Pancreas (tissue), 10 donors: Measurements from ENCODE around the gene RPF1. TPM values are rescaled to one million over a fixed set of nuclear protein-coding genes. Genes with fewer than 3 reads are reported as not detected.

Experiments
- ATAC-seq, 4 donors: fragments of 200-7000 bp; cut with Tn5 transposase; one replicate each; pipeline versions ENCODE4 v1.8.0 to v1.9.1; 2020; ENCODE audit warnings: mild to moderate bottlenecking in 4 of 4, moderate library complexity in 4 of 4
- DNase-seq, 6 donors: peaks; one replicate each; pipeline ENCODE4 v3.0.0-alpha.2; 2020
- FAIRE-seq: peaks from 2 replicates; lab custom pipeline; 2012; peaks lifted over from hg19 to GRCh38; lab: Jason Lieb, UNC
- H3K27ac ChIP-seq, 4 donors: fragments of 200-600 bp; sonication (generic); 1 replicate in 3 of 4; 2 replicates in 1 of 4; pipeline versions ENCODE4 v1.5.0 to v1.8.0; 2020
- H3K27me3 ChIP-seq, 4 donors: fragments of 200-600 bp; one replicate each; pipeline ENCODE4 v1.8.0; 2021
- H3K36me3 ChIP-seq, 3 donors: fragments of 200-600 bp; sonication (generic) in 1 of 3; one replicate each; pipeline versions ENCODE4 v1.5.0 to v1.8.0; 2020 to 2021
- H3K4me1 ChIP-seq, 3 donors: fragments of 200-600 bp; one replicate each; pipeline ENCODE4 v1.8.0; 2021
- H3K4me3 ChIP-seq, 4 donors: fragments of 200-600 bp; sonication (generic) in 2 of 4; one replicate each; pipeline versions ENCODE4 v1.5.0 to v1.8.0; 2020 to 2021
- H3K9me3 ChIP-seq, 4 donors: fragments of 200-600 bp; one replicate each; pipeline ENCODE4 v1.8.0; 2021
- WGBS, 2 donors: extraction: QIAGEN DNeasy Blood & Tissue Kit; methylation state at CpG; one replicate each; pipeline ENCODE4 v1.1.7; 2013; 5-methylcytosine and 5-hydroxymethylcytosine counted together
- intact Hi-C, 3 donors: fragments of 100-400 bp; cut with DNase I; formaldehyde crosslinking; loops; one replicate each; pipeline versions ENCODE4 v1.11.1 to v1.14.2; 2022
- polyA plus RNA-seq, 2 donors: library from polyadenylated mRNA; stranded (reverse); fragments of 200-250 nt; gene quantifications; one replicate each; pipeline ENCODE4 v1.2.3, GENCODE V29; 2013
- total RNA-seq, 6 donors: library from RNA; stranded (reverse); fragmentation: NEBNext Ultra II Directional in 4 of 6; extraction: Animal tissue kit (Norgen Biotek cat#: 25700) in 4 of 6; gene quantifications; one replicate each; pipeline versions ENCODE4 v1.2.1 to v1.2.4, GENCODE V29; 2021 to 2023
- TF ChIP-seq, protein P1 (sequence below), 4 donors: fragments of 200-600 bp; sonication (generic) in 3 of 4; IDR thresholded peaks; one replicate each; pipeline versions ENCODE4 v1.5.0 to v1.8.0; 2021; ENCODE audit warnings: antibody characterized with exemption in 4 of 4
- donor health status: healthy with polysubstance abuse.
- donor health status: DM: no; HTN: no; CAD: no; lungs with moderate emphysema.
- donor health status: DM: no; HTN: no; CAD: no.
- donor health status: control.
- donor health status: control.
- donor health status: Bipolar disorder and iron deficiency.
- donor health status: DM: yes; HTN: yes; CAD: no.
- donor health status: DM: no; HTN: no; CAD: no.
- donor health status: DM: no; HTN: no; CAD: no.
- donor health status: DM: yes; HTN: yes; CAD: no.

RPF1 gene
- total and polyA plus RNA-seq, 8 donors, result 7.2 to 23.3 (median 11.0) TPM

DNA sequence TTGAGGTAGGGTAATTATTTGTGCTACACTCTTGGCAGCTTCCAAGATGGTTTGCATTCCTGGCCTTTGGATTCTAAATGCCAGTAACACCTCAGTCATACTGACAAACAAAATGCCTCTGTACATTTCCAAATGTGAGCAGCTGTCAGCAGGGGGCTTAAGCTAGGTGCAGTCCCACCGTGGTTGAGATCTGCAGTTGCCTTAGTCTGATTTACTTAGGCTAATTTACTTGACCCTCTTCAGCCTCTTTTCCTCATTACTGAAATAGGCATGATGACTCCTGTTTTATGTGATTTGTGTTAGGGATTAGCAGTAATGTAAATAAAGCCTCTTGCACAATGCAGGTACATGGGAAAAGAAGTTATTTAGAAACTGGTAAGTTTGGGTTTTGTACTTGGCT lies 13.7 kb downstream of the RPF1 start:
- no peak for FAIRE-seq
- peaks cover 0 to 35% (median 0%) of the 10 kb centered on the region in 3 donors for H3K36me3 ChIP-seq
- TF ChIP-seq, protein P1, sequence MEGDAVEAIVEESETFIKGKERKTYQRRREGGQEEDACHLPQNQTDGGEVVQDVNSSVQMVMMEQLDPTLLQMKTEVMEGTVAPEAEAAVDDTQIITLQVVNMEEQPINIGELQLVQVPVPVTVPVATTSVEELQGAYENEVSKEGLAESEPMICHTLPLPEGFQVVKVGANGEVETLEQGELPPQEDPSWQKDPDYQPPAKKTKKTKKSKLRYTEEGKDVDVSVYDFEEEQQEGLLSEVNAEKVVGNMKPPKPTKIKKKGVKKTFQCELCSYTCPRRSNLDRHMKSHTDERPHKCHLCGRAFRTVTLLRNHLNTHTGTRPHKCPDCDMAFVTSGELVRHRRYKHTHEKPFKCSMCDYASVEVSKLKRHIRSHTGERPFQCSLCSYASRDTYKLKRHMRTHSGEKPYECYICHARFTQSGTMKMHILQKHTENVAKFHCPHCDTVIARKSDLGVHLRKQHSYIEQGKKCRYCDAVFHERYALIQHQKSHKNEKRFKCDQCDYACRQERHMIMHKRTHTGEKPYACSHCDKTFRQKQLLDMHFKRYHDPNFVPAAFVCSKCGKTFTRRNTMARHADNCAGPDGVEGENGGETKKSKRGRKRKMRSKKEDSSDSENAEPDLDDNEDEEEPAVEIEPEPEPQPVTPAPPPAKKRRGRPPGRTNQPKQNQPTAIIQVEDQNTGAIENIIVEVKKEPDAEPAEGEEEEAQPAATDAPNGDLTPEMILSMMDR (IDR thresholded peaks at IDR 0.05), result no peak

DNA sequence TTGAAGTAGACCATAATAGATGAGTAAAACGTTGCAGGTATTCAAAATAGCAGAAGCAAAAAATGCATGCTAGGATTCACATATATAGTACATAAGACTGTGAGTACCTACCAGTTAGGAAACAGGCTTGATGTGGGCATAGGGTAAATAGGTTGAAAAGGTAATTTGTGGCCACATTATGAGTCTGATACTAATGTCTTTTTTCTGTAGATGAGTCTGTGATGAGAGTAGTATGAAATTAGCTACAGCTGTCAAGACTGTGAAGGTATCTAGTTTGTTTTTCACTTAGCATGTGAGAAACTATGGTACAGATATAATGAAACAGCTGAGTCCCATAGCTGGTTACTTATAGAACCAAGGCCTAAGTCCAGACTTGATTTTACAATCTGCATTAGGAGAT lies 14.7 kb downstream of the RPF1 start:
- WGBS, 2 donors, result 45 to 53% methylated on average over 1 of the region's 1 CpG
- TF ChIP-seq, protein P1 (IDR thresholded peaks at IDR 0.05), result no peak
- FAIRE-seq (no peak), DNase-seq (no peak), ATAC-seq (no peak)
- no peak overlapping the region for H3K27ac ChIP-seq
- H3K4me3 ChIP-seq, result no peak overlapping the region
- no peaks in the 10 kb centered on the region for H3K9me3 ChIP-seq
- H3K4me1 ChIP-seq, result peaks cover 0 to 9% (median 0%) of the 10 kb centered on the region in 3 donors
- H3K36me3 ChIP-seq, result peaks cover 0 to 45% (median 0%) of the 10 kb centered on the region in 3 donors
- intact Hi-C loops, result no loop called here
- H3K27me3 ChIP-seq, result no peaks in the 10 kb centered on the region

More for the DNA sequence above, 13.7 kb downstream of the RPF1 start:
- ATAC-seq (no peak), DNase-seq (no peak)
- Histone ChIP-seq H3K4me3 (no peak overlapping the region), H3K27ac (no peak overlapping the region), H3K4me1 (peaks cover 0 to 5% (median 0%) of the 10 kb centered on the region in 3 donors), H3K9me3 (no peaks in the 10 kb centered on the region), H3K27me3 (no peaks in the 10 kb centered on the region)
- 58 to 63% methylated on average over 1 of the region's 1 CpG for WGBS, 2 donors
- intact Hi-C loops, result no loop called here

DNA sequence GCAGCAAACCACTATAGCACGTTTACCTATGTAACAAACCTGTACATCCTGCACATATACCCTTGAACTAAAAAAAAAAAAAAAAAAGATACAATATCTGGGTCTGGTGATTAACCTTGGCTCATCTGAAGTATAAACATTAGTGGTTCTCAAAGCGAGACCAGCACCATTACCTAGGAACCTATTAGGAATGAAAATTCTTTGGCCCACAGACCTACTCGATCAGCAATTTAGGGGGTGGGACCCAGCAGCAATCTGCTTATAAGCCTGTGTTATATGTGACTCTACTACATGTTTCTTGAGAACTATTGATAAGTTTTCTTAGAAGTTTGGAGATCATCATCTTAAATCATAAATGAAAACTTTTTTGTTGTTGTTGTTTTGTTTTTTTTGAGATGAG lies 17.4 kb downstream of the RPF1 start:
- H3K36me3 ChIP-seq, result peaks cover 0 to 41% (median 0%) of the 10 kb centered on the region in 3 donors
- ATAC-seq, result no peak
- no peak overlapping the region for H3K4me3 ChIP-seq
- no peak overlapping the region for H3K27ac ChIP-seq
- H3K27me3 ChIP-seq, result no peaks in the 10 kb centered on the region
- no peak for DNase-seq
- WGBS, 2 donors, result 70 to 87% methylated on average over 3 of the region's 3 CpGs
- H3K9me3 ChIP-seq, result no peaks in the 10 kb centered on the region
- TF ChIP-seq, protein P1 (IDR thresholded peaks at IDR 0.05), result no peak
- peaks cover 0 to 19% (median 0%) of the 10 kb centered on the region in 3 donors for H3K4me1 ChIP-seq
- no peak for FAIRE-seq
- intact Hi-C loops, result no loop called here

DNA sequence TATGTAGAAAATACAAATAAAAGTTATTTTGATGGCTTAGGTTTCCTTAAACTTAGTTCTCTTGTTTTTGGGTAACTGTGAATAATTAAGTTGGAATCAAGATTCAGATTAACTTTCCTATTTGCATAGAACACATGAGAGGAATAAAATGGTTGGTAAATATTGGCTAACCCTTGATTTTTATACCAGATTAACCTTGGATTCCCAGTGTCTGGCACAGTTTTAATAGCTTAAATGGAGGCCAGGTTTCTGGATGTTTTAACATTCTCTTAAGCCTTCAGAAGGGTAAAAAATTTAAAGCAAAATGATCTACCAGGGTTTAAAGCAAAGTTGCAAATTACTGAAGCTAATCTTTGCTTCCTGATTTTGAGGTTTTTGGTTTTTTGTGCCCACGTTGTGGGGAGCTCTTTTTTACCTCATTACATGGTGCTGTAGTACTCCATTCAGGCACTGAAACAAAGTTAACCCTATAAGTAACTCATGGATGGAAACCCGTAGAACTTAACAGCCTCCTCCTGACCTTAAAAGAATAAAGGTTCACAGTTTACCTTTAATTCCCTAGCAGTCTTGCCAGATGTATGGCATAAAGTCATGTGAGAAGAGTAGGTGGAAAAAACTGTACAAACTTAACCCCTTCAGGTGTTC lies 18.7 kb downstream of the RPF1 start:
- intact Hi-C loops, result no loop called here
- TF ChIP-seq, protein P1 (IDR thresholded peaks at IDR 0.05), result no peak
- Histone ChIP-seq H3K4me1 (peaks cover 3 to 25% (median 6%) of the 10 kb centered on the region in 3 donors), H3K36me3 (peaks cover 0 to 41% (median 0%) of the 10 kb centered on the region in 3 donors), H3K4me3 (no peak overlapping the region), H3K9me3 (no peaks in the 10 kb centered on the region), H3K27me3 (no peaks in the 10 kb centered on the region), H3K27ac (no peak overlapping the region)
- 42 to 47% methylated on average over 2 of the region's 2 CpGs for WGBS, 2 donors
- FAIRE-seq (no peak), DNase-seq (no peak), ATAC-seq (peak in 2 of 4 donors; percentile 22 to 49)

DNA sequence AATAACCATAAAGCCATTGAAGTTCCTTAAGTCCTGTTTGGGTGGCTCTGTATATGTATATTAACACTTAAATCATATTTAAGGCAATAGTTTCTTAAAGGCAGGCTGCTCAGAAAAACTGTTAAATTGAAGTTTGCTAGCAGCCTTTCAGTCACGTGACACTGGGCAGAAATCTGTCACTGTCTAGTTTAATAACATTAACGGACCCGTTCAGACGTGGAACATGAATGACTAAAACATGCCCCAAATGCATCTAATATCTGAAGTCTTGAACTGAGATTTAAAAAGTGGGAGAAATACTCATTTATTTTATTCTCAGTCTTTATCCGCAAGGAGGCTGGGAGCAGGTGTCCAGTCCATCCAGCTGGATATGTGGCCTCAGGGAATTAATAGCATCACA lies 23.9 kb downstream of the RPF1 start:
- H3K4me1 ChIP-seq, result peaks cover 15 to 39% (median 16%) of the 10 kb centered on the region in 3 donors
- no peaks in the 10 kb centered on the region for H3K27me3 ChIP-seq
- H3K9me3 ChIP-seq, result no peaks in the 10 kb centered on the region
- intact Hi-C loops, result no loop called here
- DNase-seq (no peak), FAIRE-seq (no peak), ATAC-seq (no peak)
- TF ChIP-seq, protein P1 (IDR thresholded peaks at IDR 0.05), result no peak
- H3K27ac ChIP-seq, result no peak overlapping the region
- 29 to 35% methylated on average over 5 of the region's 5 CpGs for WGBS, 2 donors
- no peak overlapping the region for H3K4me3 ChIP-seq
- H3K36me3 ChIP-seq, result peaks cover 0 to 18% (median 0%) of the 10 kb centered on the region in 3 donors
